ENCODE data around the gene SH3GL1. TPM values are rescaled to one million over a fixed set of nuclear protein-coding genes. Genes with fewer than 3 reads are reported as not detected.

SH3GL1 gene
- total RNA-seq, 2 donors from 2014 or later: 47.3 to 56.9 TPM

GRCh38 chr19:4447327-4448146 lies 47.2 kb upstream of the SH3GL1 start:
- TF ChIP-seq CTCF (IDR thresholded peaks at IDR 0.05): no peak
- Histone ChIP-seq H3K4me3 (no peak overlapping the region), H3K36me3 (peaks cover 65% of the 10 kb centered on the region), H3K27ac (no peak overlapping the region), H3K27me3 (replicated peaks; ENCODE audit: insufficient read depth) (no peaks in the 10 kb centered on the region), H3K4me1 (ENCODE audit: control insufficient read depth in 1 of 2, low read depth in 2 of 2) (peaks cover 3 to 15% of the 10 kb centered on the region in 2 donors), H3K9me3 (no peaks in the 10 kb centered on the region)
- no peak for DNase-seq (ENCODE audit: low spot score)
- no peak for ATAC-seq (ENCODE audit: insufficient number of reproducible peaks, low FRiP score, low read depth)

- H3K36me3 ChIP-seq: peaks cover 57% of the 10 kb centered on the region
- no peak for TF ChIP-seq CTCF (IDR thresholded peaks at IDR 0.05)
- ATAC-seq (ENCODE audit: insufficient number of reproducible peaks, low FRiP score, low read depth): no peak
Observed at GRCh38 chr19:4446704-4447200, 46.4 kb upstream of the SH3GL1 start.

GRCh38 chr19:4445963-4446703 lies 45.8 kb upstream of the SH3GL1 start:
- ATAC-seq (ENCODE audit: insufficient number of reproducible peaks, low FRiP score, low read depth): no peak
- DNase-seq (ENCODE audit: low spot score): no peak
- H3K27ac ChIP-seq: no peak overlapping the region
- H3K4me3 ChIP-seq: no peak overlapping the region
- H3K4me1 ChIP-seq (ENCODE audit: control insufficient read depth in 1 of 2, low read depth in 2 of 2): peaks cover 3 to 15% of the 10 kb centered on the region in 2 donors
- H3K9me3 ChIP-seq: no peaks in the 10 kb centered on the region
- TF ChIP-seq CTCF (IDR thresholded peaks at IDR 0.05): no peak
- H3K36me3 ChIP-seq: peaks cover 51% of the 10 kb centered on the region
- H3K27me3 ChIP-seq (replicated peaks; ENCODE audit: insufficient read depth): no peaks in the 10 kb centered on the region

More at GRCh38 chr19:4446704-4447200, 46.4 kb upstream of the SH3GL1 start:
- Histone ChIP-seq H3K4me3 (no peak overlapping the region), H3K4me1 (ENCODE audit: control insufficient read depth in 1 of 2, low read depth in 2 of 2) (peaks cover 3 to 15% of the 10 kb centered on the region in 2 donors), H3K27ac (no peak overlapping the region), H3K27me3 (replicated peaks; ENCODE audit: insufficient read depth) (no peaks in the 10 kb centered on the region), H3K9me3 (no peaks in the 10 kb centered on the region)
- DNase-seq (ENCODE audit: low spot score): no peak

- Histone ChIP-seq H3K27ac (no peak overlapping the region), H3K4me3 (no peak overlapping the region), H3K4me1 (ENCODE audit: control insufficient read depth in 1 of 2, low read depth in 2 of 2) (peaks cover 3 to 15% of the 10 kb centered on the region in 2 donors), H3K27me3 (replicated peaks; ENCODE audit: insufficient read depth) (no peaks in the 10 kb centered on the region), H3K36me3 (peaks cover 46% of the 10 kb centered on the region), H3K9me3 (no peaks in the 10 kb centered on the region)
- TF ChIP-seq CTCF (IDR thresholded peaks at IDR 0.05): no peak
- ATAC-seq (ENCODE audit: insufficient number of reproducible peaks, low FRiP score, low read depth) (no peak), DNase-seq (ENCODE audit: low spot score) (no peak)
Observed at GRCh38 chr19:4444765-4445741, 44.7 kb upstream of the SH3GL1 start.
